ENCODE measurements around the gene THSD7A. TPM values are rescaled to one million over a fixed set of nuclear protein-coding genes. Genes with fewer than 3 reads are reported as not detected.
A peak's percentile ranks its signal among the peaks of the same experiment; 100 is the strongest.

The THSD7A gene
- total and polyA plus RNA-seq, 11 donors: 0.11 to 5.2 (median 1.1) TPM

GRCh38 chr7:11775401-11775800 lies 56.6 kb downstream of the THSD7A start:
- intact Hi-C loops (cut with DNase I): no loop called here
- ATAC-seq: no peak
- no peak for DNase-seq
- no peak overlapping the region for H3K4me3 ChIP-seq
- H3K4me1 ChIP-seq: peaks cover 0 to 5% (median 0%) of the 10 kb centered on the region in 12 donors
- H3K36me3 ChIP-seq: no peaks in the 10 kb centered on the region
- 87 to 91% (median 89%) methylated on average over 2 of the region's 2 CpGs for WGBS, 4 donors
- TF ChIP-seq CTCF (IDR thresholded peaks at IDR 0.05) (no peak), POLR2A (IDR thresholded peaks at IDR 0.05) (no peak)
- no peaks in the 10 kb centered on the region for H3K27me3 ChIP-seq
- no peak overlapping the region for H3K27ac ChIP-seq
- no peaks in the 10 kb centered on the region for H3K9me3 ChIP-seq

DNA sequence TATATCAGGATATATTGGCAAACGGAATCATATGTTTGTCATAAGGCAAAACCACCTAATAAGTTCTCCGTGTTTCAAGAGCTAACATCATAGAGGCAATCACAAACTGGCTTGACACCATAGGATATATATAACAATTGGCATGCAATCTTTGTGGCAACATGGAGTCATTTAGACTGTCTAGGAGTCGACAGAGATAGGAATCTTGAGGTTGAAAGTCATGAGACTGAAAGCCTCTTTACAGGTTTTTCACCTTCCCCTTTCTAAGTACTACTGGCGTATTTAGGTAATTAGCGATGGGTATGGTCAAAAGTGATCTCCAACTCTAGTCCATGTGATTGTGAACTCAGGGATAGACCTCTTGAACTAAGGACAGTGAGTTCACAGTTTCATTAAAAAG lies 63.7 kb downstream of the THSD7A start:
- H3K4me3 ChIP-seq: no peak overlapping the region
- ATAC-seq (no peak), DNase-seq (no peak)
- no peaks in the 10 kb centered on the region for H3K27me3 ChIP-seq
- no peaks in the 10 kb centered on the region for H3K9me3 ChIP-seq
- H3K4me1 ChIP-seq: no peaks in the 10 kb centered on the region
- no peaks in the 10 kb centered on the region for H3K36me3 ChIP-seq
- WGBS, 4 donors: 90 to 92% (median 91%) methylated on average over 5 of the region's 5 CpGs
- intact Hi-C loops (cut with DNase I): no loop called here
- H3K27ac ChIP-seq: no peak overlapping the region
- no peak for TF ChIP-seq POLR2A (IDR thresholded peaks at IDR 0.05)
- no peak for TF ChIP-seq CTCF (IDR thresholded peaks at IDR 0.05)

- no peaks in the 10 kb centered on the region for H3K27me3 ChIP-seq
- TF ChIP-seq POLR2A (IDR thresholded peaks at IDR 0.05) (no peak), CTCF (IDR thresholded peaks at IDR 0.05) (no peak)
- no peaks in the 10 kb centered on the region for H3K4me1 ChIP-seq
- ATAC-seq (no peak), DNase-seq (no peak)
- intact Hi-C loops (cut with DNase I): no loop called here
- 83 to 91% (median 86%) methylated on average over 3 of the region's 3 CpGs for WGBS, 4 donors
- H3K4me3 ChIP-seq: no peak overlapping the region
- H3K9me3 ChIP-seq: no peaks in the 10 kb centered on the region
- H3K36me3 ChIP-seq: no peaks in the 10 kb centered on the region
- no peak overlapping the region for H3K27ac ChIP-seq
These were observed 64.8 kb downstream of the THSD7A start for GRCh38 chr7:11767148-11767547.

GRCh38 chr7:11760372-11760771 lies 71.6 kb downstream of the THSD7A start:
- Histone ChIP-seq H3K27me3 (no peaks in the 10 kb centered on the region), H3K4me1 (no peaks in the 10 kb centered on the region), H3K27ac (no peak overlapping the region), H3K4me3 (no peak overlapping the region), H3K36me3 (no peaks in the 10 kb centered on the region), H3K9me3 (peaks cover 0 to 4% (median 0%) of the 10 kb centered on the region in 12 donors)
- WGBS, 4 donors: 73 to 77% (median 74%) methylated on average over 3 of the region's 3 CpGs
- TF ChIP-seq CTCF (IDR thresholded peaks at IDR 0.05) (no peak), POLR2A (IDR thresholded peaks at IDR 0.05) (no peak)
- no peak for DNase-seq
- intact Hi-C loops (cut with DNase I): no loop called here
- peak in 1 of 4 donors; percentile 27 for ATAC-seq

Data from heart left ventricle (tissue), 16 donors.